GM15510 (cell line): ENCODE measurements around the gene EIF2S2.

Source experiments
- POLR2A ChIP-seq: IDR thresholded peaks from 3 replicates; pipeline ENCODE4 v1.6.1; 2011; ENCODE audit warnings: borderline replicate concordance; ENCODE audit not compliant: insufficient read length; ENCODE audit errors: extremely low read depth

The EIF2S2 gene

GRCh38 chr20:34111702-34112599, at the start of gene EIF2S2:
Gene EIF2S2 (minus strand): TSS chr20:34112243. CDS start chr20:34112110, 133 bp downstream.
- TF ChIP-seq POLR2A = peak; percentile 79

- no peak for TF ChIP-seq POLR2A
These were observed 43.8 kb upstream of the EIF2S2 start for GRCh38 chr20:34155836-34156235.

GRCh38 chr20:34150306-34151000, 38.4 kb upstream of the EIF2S2 start:
- no peak for TF ChIP-seq POLR2A

GRCh38 chr20:34145280-34145819, 33.3 kb upstream of the EIF2S2 start:
- no peak for TF ChIP-seq POLR2A

GRCh38 chr20:34143951-34144350, 31.9 kb upstream of the EIF2S2 start:
- no peak for TF ChIP-seq POLR2A

- TF ChIP-seq POLR2A = no peak
These were observed 30.1 kb upstream of the EIF2S2 start for GRCh38 chr20:34142121-34142520.

GRCh38 chr20:34141293-34141692, 29.2 kb upstream of the EIF2S2 start:
- TF ChIP-seq POLR2A = no peak

- TF ChIP-seq POLR2A = no peak
These were observed 19.4 kb upstream of the EIF2S2 start for GRCh38 chr20:34131491-34131890.

- no peak for TF ChIP-seq POLR2A
These were observed 17.6 kb upstream of the EIF2S2 start for GRCh38 chr20:34129518-34130162.

- no peak for TF ChIP-seq POLR2A
These were observed 15.7 kb upstream of the EIF2S2 start for GRCh38 chr20:34127792-34128191.

GRCh38 chr20:34124469-34125249, 12.6 kb upstream of the EIF2S2 start:
- no peak for TF ChIP-seq POLR2A

- no peak for TF ChIP-seq POLR2A
These were observed 11.3 kb upstream of the EIF2S2 start for GRCh38 chr20:34123309-34123708.

GRCh38 chr20:34122274-34122980, 10.4 kb upstream of the EIF2S2 start:
- no peak for TF ChIP-seq POLR2A

- no peak for TF ChIP-seq POLR2A
These were observed 8.2 kb upstream of the EIF2S2 start for GRCh38 chr20:34120213-34120612.

- TF ChIP-seq POLR2A = no peak
These were observed 3.2 kb upstream of the EIF2S2 start for GRCh38 chr20:34115232-34115631.

- TF ChIP-seq POLR2A = no peak
These were observed 2.8 kb upstream of the EIF2S2 start for GRCh38 chr20:34114809-34115208.
